ENCODE results near the gene PLK5.

Gene PLK5

DNA sequence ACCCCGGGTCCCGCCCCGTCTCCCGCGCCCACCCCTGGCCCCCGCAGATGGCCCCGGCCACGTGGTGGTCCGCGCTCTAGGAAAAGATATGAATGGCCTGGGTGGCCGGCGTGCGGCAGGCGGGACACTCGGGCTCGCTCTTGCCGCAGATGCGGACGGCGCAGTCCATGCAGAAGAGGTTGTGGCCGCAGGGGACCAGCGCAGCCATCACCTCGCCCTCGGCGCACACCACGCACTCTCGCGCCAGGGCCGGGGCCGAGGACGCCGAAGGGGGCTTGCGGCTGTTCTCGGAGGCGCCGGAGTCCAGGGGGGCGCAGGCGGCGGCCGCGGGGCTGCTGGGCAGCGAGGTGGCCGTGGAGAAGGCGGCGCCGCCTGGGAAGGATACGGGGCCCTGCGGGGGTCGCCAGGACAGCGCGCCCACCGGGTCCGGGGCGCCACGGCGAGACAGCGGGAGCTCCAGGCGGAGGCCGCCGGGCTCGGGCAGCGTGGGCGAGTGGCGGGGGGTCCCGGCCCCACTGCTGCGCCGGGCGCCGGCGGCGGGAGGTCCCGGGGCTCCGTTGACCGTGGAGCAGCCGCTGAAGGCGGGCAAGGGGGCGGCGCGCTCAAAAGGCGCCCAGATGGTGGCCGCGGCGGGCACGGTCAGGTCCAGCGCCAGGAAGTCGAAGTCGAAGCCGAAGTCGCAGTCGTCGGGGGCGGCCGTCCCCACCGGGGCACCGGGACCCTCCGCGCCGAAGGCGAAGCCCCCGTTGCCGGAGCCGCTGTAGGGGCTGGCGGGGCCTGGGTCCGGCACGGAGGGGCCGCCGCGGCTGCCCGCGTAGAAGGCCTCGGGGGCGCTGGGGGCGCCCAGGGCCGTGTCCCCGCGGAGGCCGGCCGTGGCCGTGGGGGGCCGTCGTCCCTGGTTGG, 31.9 kb downstream of the PLK5 start:
- peak; percentile 41 for DNase-seq (ENCODE audit: low spot score)

GRCh38 chr19:1556390-1557070, 32.7 kb downstream of the PLK5 start:
- peak; percentile 33 for DNase-seq (ENCODE audit: low spot score)

DNA sequence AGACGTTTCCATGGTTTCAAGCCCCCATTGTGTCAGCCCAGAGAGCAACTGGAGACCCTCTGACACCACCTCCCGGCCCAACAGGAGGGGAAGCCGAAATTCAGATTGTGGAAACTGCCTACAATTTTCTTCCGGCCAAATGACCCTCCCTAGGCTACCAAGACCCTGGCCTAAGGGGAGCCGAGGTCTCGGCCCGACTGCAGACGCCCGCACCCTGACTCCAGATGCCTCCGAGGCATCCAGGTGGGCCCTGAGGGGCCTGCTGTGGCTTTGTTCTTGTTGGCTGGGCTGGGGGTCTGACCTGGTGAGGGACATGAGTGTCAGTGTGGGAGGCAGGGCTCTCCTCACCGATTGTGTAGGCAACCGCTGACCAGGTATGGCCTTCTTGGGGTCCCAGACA, 34.7 kb downstream of the PLK5 start:
- peak; percentile 31 for DNase-seq (ENCODE audit: low spot score)

- peak; percentile 34 for DNase-seq (ENCODE audit: low spot score)
Observed at GRCh38 chr19:1560286-1560882, 36.5 kb downstream of the PLK5 start.

DNA sequence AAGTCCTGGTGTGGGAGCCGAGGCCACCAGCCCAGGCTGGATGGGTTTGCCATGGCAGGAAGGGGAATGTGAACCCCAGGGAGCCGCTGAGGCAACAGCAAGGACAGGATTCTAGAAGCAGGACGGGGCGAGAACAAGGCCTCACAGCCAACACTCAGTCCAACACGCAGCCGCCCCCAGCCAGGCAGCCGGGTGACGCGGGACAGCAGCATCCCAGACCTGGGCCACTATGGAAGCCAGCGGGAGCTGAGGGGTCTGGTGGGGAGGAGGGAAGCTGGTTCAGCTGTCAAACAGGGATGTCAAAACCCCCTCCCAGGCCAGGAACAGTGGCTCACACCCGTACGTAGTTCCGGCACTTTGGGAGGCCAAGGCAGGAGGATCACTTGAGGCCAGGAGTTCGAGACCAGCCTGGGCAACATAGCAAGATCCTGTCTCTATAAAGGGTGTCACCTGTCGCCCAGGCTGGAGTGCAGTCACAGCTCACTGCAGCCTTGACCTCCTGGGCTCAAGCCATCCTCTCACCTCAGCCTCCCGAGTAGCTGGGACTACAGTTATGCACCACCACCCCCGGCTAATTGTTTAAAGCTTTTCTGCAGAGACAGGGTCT, 37.5 kb downstream of the PLK5 start:
- peak; percentile 23 for DNase-seq (ENCODE audit: low spot score)

DNA sequence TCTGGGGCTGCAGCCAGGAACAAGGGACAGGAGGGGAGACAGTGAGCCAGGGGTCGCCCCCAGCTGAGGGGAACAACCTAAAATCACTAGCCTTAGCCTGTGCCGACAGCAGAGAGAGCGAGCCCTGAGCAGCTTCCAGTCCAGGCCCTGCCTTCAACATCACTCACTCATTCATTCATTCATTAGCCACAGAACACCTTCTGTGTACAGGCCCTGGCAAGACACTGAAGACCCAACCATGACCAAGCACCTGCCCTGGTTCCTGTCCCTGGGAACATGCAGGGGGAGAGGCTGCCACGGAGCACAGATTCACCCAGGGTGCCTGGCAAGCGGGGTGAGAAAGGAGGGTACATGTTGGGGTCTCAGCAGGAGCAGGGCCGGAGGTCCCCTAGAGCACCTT, 39.4 kb downstream of the PLK5 start:
- DNase-seq (ENCODE audit: low spot score) = peak; percentile 22

DNA sequence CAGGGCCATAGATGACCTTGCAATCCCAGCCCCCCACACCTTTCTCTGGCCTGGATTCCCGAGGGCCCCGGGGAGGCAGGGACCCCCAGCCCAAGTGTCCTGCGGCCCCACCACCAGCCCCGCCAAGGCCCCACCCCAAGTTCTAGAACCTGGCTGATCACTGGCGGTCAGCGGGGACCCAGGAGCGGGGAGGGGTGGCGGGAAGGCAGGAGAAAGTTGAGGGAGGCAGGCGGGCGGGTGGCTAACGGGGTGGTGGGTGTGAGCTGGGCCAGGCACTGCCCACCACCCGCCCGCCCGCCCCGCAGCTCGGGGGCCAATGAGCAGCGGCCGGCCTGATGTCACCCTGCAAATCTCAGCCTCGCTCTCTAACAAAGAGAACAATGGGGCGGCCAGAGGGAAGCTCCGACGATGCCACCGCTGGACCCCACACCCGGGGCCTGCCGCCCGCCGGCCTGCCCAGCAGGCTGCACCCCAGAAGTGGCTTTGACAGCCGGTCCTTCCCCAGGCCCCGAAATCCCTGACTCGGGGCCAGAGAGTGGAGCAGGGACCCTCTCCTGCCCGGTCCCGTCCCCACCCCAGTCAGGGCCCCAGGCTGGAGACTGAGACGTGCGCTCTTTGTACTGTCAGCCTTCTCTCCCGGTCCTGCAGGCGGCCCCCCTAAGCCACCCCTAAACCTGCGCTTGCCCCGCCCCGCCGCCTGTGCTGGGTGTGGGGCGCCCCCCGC, 42.7 kb downstream of the PLK5 start:
- DNase-seq (ENCODE audit: low spot score) = peak; percentile 92

DNA sequence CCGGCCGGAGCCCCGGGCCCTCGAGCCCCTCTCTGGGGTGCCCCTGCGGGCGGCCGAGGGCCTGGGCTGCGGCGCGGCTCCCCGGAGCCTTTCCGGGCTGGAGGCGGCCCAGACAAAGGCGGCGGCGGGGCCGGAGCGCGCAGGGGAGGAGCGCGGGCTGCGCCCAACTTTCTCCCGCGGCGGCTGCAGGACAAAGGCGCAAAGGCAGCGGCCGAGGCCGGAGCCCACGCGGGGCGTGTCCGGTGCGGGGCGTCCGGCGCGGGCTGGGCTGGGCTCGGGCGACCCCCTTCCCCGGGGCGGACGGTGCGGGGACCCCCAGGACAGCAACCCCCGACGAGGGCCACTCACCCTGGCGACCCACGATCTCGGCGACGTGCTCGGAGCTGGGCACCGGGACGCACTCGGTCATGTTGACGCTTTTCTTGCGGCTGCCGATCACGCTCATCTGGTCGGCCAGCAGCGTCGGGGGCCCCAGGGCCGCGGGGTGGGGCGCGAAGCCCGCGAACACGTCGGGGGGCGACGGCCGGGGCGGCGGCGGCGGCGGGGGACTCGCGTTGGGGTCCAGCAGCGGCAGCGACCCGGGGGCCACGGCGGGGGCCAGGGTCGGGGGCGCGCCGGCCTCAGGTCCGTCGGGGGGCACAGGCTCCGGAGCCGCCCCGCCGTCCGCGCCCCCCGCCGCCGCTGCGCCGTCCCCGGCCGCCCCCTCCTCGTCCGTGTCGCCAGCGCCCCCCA, 43.4 kb downstream of the PLK5 start:
- DNase-seq (ENCODE audit: low spot score) = peak; percentile 68

GRCh38 chr19:1567848-1568227, 44.0 kb downstream of the PLK5 start:
- no peak for DNase-seq (ENCODE audit: low spot score)

- DNase-seq (ENCODE audit: low spot score) = peak; percentile 100
Observed at GRCh38 chr19:1568320-1569019, 44.6 kb downstream of the PLK5 start, which contains the start of gene MEX3D. MEX3D (minus strand) TSS chr19:1568325; CDS start chr19:1568058, 267 bp downstream.

- no peak for DNase-seq (ENCODE audit: low spot score)
Observed at GRCh38 chr19:1569997-1570396, 46.1 kb downstream of the PLK5 start.

DNA sequence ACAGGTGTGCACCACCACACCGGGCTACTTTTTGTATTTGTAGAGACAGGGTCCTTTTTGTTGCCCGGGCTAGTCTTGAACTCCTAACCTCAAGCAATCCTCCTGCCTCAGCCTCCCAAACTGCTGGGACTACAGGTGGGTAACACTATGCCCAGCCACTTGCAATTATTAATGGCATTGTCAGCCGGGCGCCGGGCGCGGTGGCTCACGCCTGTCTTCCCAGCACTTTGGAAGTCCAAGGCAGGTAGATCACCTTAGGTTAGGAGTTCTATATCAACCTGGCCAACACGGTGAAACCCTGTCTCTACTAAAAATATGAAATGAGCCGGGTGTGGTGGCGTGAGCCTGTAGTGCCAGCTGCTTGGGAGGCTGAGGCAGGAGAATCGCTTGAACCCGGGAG, 47.0 kb downstream of the PLK5 start:
- no peak for DNase-seq (ENCODE audit: low spot score)

GRCh38 chr19:1571358-1571757, 47.5 kb downstream of the PLK5 start:
- no peak for DNase-seq (ENCODE audit: low spot score)

DNA sequence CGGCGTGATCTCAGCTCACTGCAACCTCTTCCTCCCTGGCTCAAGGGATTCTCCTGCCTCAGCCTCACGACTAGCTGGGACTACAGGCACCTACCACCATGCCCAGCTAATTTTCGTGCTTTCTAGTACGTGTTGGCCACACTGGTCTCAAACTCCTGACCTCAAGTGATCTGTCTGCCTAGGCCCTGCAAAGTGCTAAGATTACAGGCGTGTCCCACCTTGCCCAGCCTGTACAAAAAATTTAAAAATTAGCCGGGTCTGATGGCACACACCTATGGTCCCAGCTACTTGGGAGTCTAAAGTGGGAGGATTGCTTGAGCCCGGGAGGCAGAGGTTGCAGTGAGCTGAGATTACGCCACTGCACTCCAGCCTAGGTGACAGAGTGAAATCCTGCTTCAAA, 48.9 kb downstream of the PLK5 start:
- DNase-seq (ENCODE audit: low spot score) = no peak

- peak; percentile 27 for DNase-seq (ENCODE audit: low spot score)
Observed at GRCh38 chr19:1574354-1575136, 50.7 kb downstream of the PLK5 start.

- no peak for DNase-seq (ENCODE audit: low spot score)
Observed at GRCh38 chr19:1575323-1576241, 51.7 kb downstream of the PLK5 start.

DNA sequence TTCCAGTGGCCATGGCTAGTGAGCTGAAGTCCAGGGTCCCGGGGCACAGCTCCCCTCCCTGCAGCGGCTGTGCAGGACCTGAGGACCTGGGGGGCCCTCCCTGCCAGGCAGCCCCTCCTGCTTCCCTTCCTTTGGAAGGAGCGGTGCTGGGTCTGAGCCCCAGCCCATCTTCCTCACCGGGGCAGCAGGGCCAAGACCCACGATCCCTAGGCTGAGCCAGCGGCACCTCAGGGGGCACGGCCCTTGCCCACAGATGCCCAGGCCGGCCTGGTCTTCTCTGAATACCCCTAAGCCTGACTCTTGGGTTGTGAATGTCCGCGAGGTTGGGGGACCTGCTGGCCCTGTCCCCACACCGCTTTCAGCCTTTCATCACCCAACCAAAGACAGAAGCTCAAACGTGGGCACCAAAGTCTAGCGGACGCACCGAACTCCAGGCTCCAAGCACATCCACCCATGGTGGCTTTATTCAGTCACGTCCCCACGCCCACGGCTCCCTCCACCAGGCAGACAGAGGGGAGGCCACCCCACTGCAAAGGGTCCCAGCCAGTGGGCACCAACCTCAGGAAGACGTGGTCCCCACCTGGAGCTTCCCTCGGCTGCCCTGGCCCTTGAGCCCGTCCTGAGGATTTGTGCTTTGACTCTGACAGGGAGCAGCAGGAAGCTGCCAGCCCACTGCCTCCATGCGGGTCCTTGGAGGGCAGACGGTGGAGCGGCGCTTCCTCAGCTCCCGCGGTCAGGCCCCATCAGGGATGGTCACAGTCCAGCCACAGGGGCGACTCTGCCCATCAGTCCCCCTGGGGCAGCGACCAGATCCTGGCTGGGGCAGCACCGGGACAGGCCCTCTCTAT, 52.6 kb downstream of the PLK5 start:
- DNase-seq (ENCODE audit: low spot score) = peak; percentile 22

Data from D341Med (cell line).